HCT116 (cell line): ENCODE results near the gene FLNC. TPM values are rescaled to one million over a fixed set of nuclear protein-coding genes. Genes with fewer than 3 reads are reported as not detected.

Source experiments
- ATAC-seq: fragments of 200-7000 bp; cut with Tn5 transposase; 2 replicates; pipeline ENCODE4 v1.9.1; 2020; ENCODE audit warnings: mild to moderate bottlenecking, moderate library complexity
- BruUV-seq: library from RNA; stranded (reverse); fragments of 400-500 nt; replicated peaks from 2 replicates; lab custom pipeline; 2021; lab: Mats Ljungman, UMichigan
- CTCF ChIA-PET: fragments of 300-600 bp; sonication (Branson Sonifier 250); formaldehyde crosslinking; loops from one replicate; lab custom pipeline; 2021; ENCODE audit warnings: antibody characterized with exemption; lab: Charles Lee
- POLR2A ChIA-PET: fragments of 300-600, 350-600 bp; sonication (Branson Sonifier 250); formaldehyde crosslinking; loops from one replicate; lab custom pipeline; 2021; ENCODE audit warnings: antibody characterized with exemption; lab: Charles Lee
- RAD21 ChIA-PET, 2 experiments: fragments of 300-600 bp; sonication (Branson Sonifier 250); formaldehyde crosslinking; loops; one replicate each; lab custom pipeline; 2023; ENCODE audit warnings: low total read pairs in 2 of 2; ENCODE audit not compliant: uncharacterized antibody in 2 of 2, unreplicated experiment in 2 of 2, low non-redundant PET in 1 of 2; lab: Charles Lee
- DNase-seq: peaks from one replicate; pipeline ENCODE4 v3.0.0-alpha.2; 2010; ENCODE audit warnings: low read depth, low spot score
- H2AFZ ChIP-seq: fragments of 200-600 bp; shearing (Covaris generic), sonication (generic); 2 replicates; pipeline ENCODE4 v1.6.1; 2017; ENCODE audit warnings: low read depth, mixed run types, mixed read lengths, antibody characterized with exemption, low read length; ENCODE audit not compliant: poor library complexity, severe bottlenecking
- H3K27ac ChIP-seq: 2 replicates; pipeline ENCODE4 v1.5.1; 2012; ENCODE audit warnings: low read depth, low read length
- H3K27me3 ChIP-seq: fragments of 200-600 bp; sonication (generic); 2 replicates; pipeline ENCODE4 v1.6.1; 2016; ENCODE audit warnings: mixed run types, low read length, mixed read lengths; ENCODE audit not compliant: insufficient read depth
- H3K36me3 ChIP-seq, 2 experiments: fragments of 200-500 bp in 1 of 2; fragments of 200-600 bp in 1 of 2; sonication (Bioruptor generic) in 1 of 2; sonication (generic) in 1 of 2; 2 replicates each; pipeline versions ENCODE4 v1.5.1 to v1.6.1; 2014 to 2016; ENCODE audit warnings: low read length in 2 of 2, inconsistent platforms in 1 of 2, mixed read lengths in 1 of 2, mixed run types in 1 of 2; ENCODE audit not compliant: insufficient read depth in 2 of 2, control insufficient read depth in 1 of 2
- H3K4me1 ChIP-seq, 2 experiments: fragments of 200-600 bp in 1 of 2; sonication (generic) in 1 of 2; 2 replicates each; pipeline versions ENCODE4 v1.5.1 to v1.6.1; 2012 to 2017; ENCODE audit warnings: low read length in 2 of 2, inconsistent platforms in 1 of 2, mild to moderate bottlenecking in 1 of 2, mixed read lengths in 1 of 2, mixed run types in 1 of 2, moderate library complexity in 1 of 2; ENCODE audit not compliant: insufficient read depth in 2 of 2, control insufficient read depth in 1 of 2
- H3K4me2 ChIP-seq: fragments of 200-600 bp; sonication (generic); 2 replicates; pipeline ENCODE4 v1.6.1; 2017; ENCODE audit warnings: mixed run types, low read length, mixed read lengths
- H3K4me3 ChIP-seq, 2 experiments: fragments of 200-600 bp in 1 of 2; sonication (generic) in 1 of 2; replicated peaks in 1 of 2; 2 replicates each; pipeline ENCODE4 v1.5.1; 2011 to 2016; ENCODE audit warnings: low read length in 2 of 2, control low read depth in 1 of 2, low read depth in 1 of 2, mild to moderate bottlenecking in 1 of 2, mixed read lengths in 1 of 2, mixed run types in 1 of 2
- H3K79me2 ChIP-seq: fragments of 200-600 bp; sonication (generic); 2 replicates; pipeline ENCODE4 v1.6.1; 2017; ENCODE audit warnings: mild to moderate bottlenecking, mixed run types, low read length, moderate library complexity, mixed read lengths; ENCODE audit not compliant: insufficient read depth
- H3K9ac ChIP-seq: fragments of 200-600 bp; sonication (generic); 2 replicates; pipeline ENCODE4 v1.6.1; 2016; ENCODE audit warnings: low read length, mixed read lengths
- H3K9me2 ChIP-seq: fragments of 200-600 bp; sonication (generic), shearing (Covaris generic); 2 replicates; pipeline ENCODE4 v1.6.1; 2017; ENCODE audit warnings: mixed run types, mild to moderate bottlenecking, moderate library complexity; ENCODE audit not compliant: insufficient read depth
- H3K9me3 ChIP-seq, 2 experiments: fragments of 200-500 bp in 1 of 2; fragments of 200-600 bp in 1 of 2; sonication (Bioruptor generic) in 1 of 2; sonication (generic) in 1 of 2; 2 replicates each; pipeline ENCODE4 v1.6.1; 2014 to 2017; ENCODE audit warnings: low read length in 2 of 2, mixed read lengths in 2 of 2, inconsistent platforms in 1 of 2, low read depth in 1 of 2, mild to moderate bottlenecking in 1 of 2, mixed run types in 1 of 2, moderate library complexity in 1 of 2; ENCODE audit not compliant: control insufficient read depth in 1 of 2, insufficient read depth in 1 of 2
- H4K20me1 ChIP-seq: fragments of 200-600 bp; sonication (generic), shearing (Covaris generic); 2 replicates; pipeline ENCODE4 v1.6.1; 2017; ENCODE audit warnings: mixed run types, mild to moderate bottlenecking, moderate library complexity; ENCODE audit not compliant: insufficient read depth
- EGR1 ChIP-seq: IDR thresholded peaks from 2 replicates; pipeline ENCODE4 v1.6.1; 2012; ENCODE audit warnings: low read depth
- ELF1 ChIP-seq: IDR thresholded peaks from 2 replicates; pipeline ENCODE4 v1.6.1; 2012; ENCODE audit warnings: low read depth, borderline replicate concordance
- EZH2 ChIP-seq: fragments of 200-600 bp; sonication (generic); IDR thresholded peaks from 2 replicates; pipeline ENCODE4 v1.6.1; 2017; ENCODE audit warnings: antibody characterized with exemption, mixed run types
- FOSL1 ChIP-seq: IDR thresholded peaks from 2 replicates; pipeline ENCODE4 v1.6.1; 2012; ENCODE audit warnings: low read depth
- JUND ChIP-seq: IDR thresholded peaks from 2 replicates; pipeline ENCODE4 v1.6.1; 2012
- MAX ChIP-seq: IDR thresholded peaks from 2 replicates; pipeline ENCODE4 v1.6.1; 2012
- POLR2A ChIP-seq: IDR thresholded peaks from 2 replicates; pipeline ENCODE4 v1.7.0; 2011; ENCODE audit warnings: borderline replicate concordance; ENCODE audit not compliant: insufficient read depth, insufficient read length; ENCODE audit errors: extremely low read depth
- POLR2AphosphoS5 ChIP-seq: IDR thresholded peaks from 2 replicates; pipeline ENCODE4 v1.6.1; 2011; ENCODE audit warnings: mild to moderate bottlenecking, low read depth, low read length, moderate library complexity
- REST ChIP-seq: IDR thresholded peaks from 2 replicates; pipeline ENCODE4 v1.6.1; 2012; ENCODE audit warnings: low read depth
- SIN3A ChIP-seq: IDR thresholded peaks from 2 replicates; pipeline ENCODE4 v1.6.1; 2012; ENCODE audit warnings: low read depth
- SP1 ChIP-seq: IDR thresholded peaks from 2 replicates; pipeline ENCODE4 v1.6.1; 2012; ENCODE audit warnings: low read depth
- SRF ChIP-seq: IDR thresholded peaks from 2 replicates; pipeline ENCODE4 v1.6.1; 2012; ENCODE audit warnings: low read depth
- TCF7L2 ChIP-seq: IDR thresholded peaks from 2 replicates; pipeline ENCODE4 v1.7.0; 2011; ENCODE audit warnings: borderline replicate concordance, inconsistent platforms; ENCODE audit not compliant: insufficient read depth, insufficient read length; ENCODE audit errors: extremely low read depth
- YY1 ChIP-seq: IDR thresholded peaks from 2 replicates; pipeline ENCODE4 v1.6.1; 2011; ENCODE audit warnings: low read length, low read depth, moderate library complexity, mild to moderate bottlenecking; ENCODE audit not compliant: insufficient replicate concordance; ENCODE audit errors: extremely low read depth
- ZBTB33 ChIP-seq: IDR thresholded peaks from 2 replicates; pipeline ENCODE4 v1.6.1; 2011; ENCODE audit warnings: mild to moderate bottlenecking, low read length, moderate library complexity; ENCODE audit not compliant: insufficient replicate concordance; ENCODE audit errors: extremely low read depth
- ZFX ChIP-seq: fragments of 450-650 bp; IDR thresholded peaks from 2 replicates; pipeline ENCODE4 v1.6.1; 2017
- ZNF274 ChIP-seq: fragments of 200-500 bp; sonication (Bioruptor generic); IDR thresholded peaks from 2 replicates; pipeline ENCODE4 v1.6.1; 2014; ENCODE audit warnings: mild to moderate bottlenecking, low read depth, low read length, inconsistent platforms
- intact Hi-C: fragments of 100-400 bp; cut with micrococcal nuclease; formaldehyde crosslinking; loops from 2 replicates; pipeline ENCODE4 v1.10.0; 2022
- total RNA-seq: library from RNA; stranded (reverse); gene quantifications from one replicate; pipeline ENCODE4 v1.2.1, GENCODE V29; 2021; ENCODE audit not compliant: unreplicated experiment
- TF ChIP-seq, protein P1 (sequence below): IDR thresholded peaks from 2 replicates; pipeline ENCODE4 v1.6.1; 2012

FLNC gene
- total RNA-seq, 1 experiment from 2014 or later, result 42.8 TPM

DNA sequence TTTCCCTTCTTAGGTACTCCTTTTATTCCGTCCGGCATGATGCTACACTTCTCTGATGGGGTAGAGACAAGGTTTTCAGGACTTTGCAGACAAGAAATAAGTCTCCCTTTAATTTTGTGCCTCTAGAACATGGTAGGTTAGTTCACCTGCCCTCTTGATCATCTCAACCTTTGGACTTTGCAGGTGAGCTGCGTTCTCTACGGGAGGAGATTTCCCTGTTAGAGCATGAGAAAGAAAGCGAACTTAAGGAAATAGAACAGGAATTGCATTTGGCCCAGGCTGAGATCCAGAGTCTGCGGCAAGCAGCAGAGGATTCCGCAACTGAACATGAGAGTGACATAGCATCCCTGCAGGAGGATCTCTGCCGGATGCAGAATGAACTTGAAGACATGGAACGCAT lies 29.2 kb upstream of the FLNC start:
- H3K36me3 ChIP-seq, result no peaks in the 10 kb centered on the region
- BruUV-seq, result no TSS peak
- DNase-seq (no peak), ATAC-seq (no peak)
- CTCF ChIA-PET, result no interaction called here
- H3K9me3 ChIP-seq, result no peaks in the 10 kb centered on the region
- intact Hi-C loops, result no loop called here
- RAD21 ChIA-PET, result no interaction called here
- no peak overlapping the region for H3K4me2 ChIP-seq
- H3K27me3 ChIP-seq, result no peaks in the 10 kb centered on the region
- no peak overlapping the region for H3K27ac ChIP-seq
- no peak overlapping the region for H3K9ac ChIP-seq
- H3K4me1 ChIP-seq, result no peaks in the 10 kb centered on the region
- no peaks in the 10 kb centered on the region for H3K9me2 ChIP-seq
- TF ChIP-seq POLR2A, result no peak
- no peak for TF ChIP-seq SRF
- no peak for TF ChIP-seq POLR2AphosphoS5
- TF ChIP-seq FOSL1, result no peak
- TF ChIP-seq TCF7L2, result no peak
- no peak for TF ChIP-seq ZFX
- no peak for TF ChIP-seq JUND
- TF ChIP-seq SIN3A, result no peak
- TF ChIP-seq EZH2, result no peak
- TF ChIP-seq REST, result no peak
- no peak for TF ChIP-seq MAX
- TF ChIP-seq ELF1, result no peak
- no peak for TF ChIP-seq YY1
- TF ChIP-seq, protein P1, sequence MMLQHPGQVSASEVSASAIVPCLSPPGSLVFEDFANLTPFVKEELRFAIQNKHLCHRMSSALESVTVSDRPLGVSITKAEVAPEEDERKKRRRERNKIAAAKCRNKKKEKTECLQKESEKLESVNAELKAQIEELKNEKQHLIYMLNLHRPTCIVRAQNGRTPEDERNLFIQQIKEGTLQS, result no peak
- no peak for TF ChIP-seq EGR1
- TF ChIP-seq ZBTB33, result no peak
- no peak for TF ChIP-seq SP1
- no peak for TF ChIP-seq ZNF274
- H3K79me2 ChIP-seq, result no peaks in the 10 kb centered on the region
- H4K20me1 ChIP-seq, result no peaks in the 10 kb centered on the region
- H3K4me3 ChIP-seq, result no peak overlapping the region
- H2AFZ ChIP-seq, result no peak overlapping the region
- POLR2A ChIA-PET, result no interaction called here
